C1 segment of cervical spinal cord (tissue), 14 donors: ENCODE results near the gene RAMACL.
"Not testable (repeated sequence)": the region's sequence is repeated elsewhere in the genome, so short reads cannot be mapped to it uniquely, and the experiment has no call there.

Experiments used
- DNase-seq, 14 donors: peaks; one replicate each; lab custom pipeline; 2025; lab: John Stamatoyannopoulos, UW

RAMACL gene

DNA sequence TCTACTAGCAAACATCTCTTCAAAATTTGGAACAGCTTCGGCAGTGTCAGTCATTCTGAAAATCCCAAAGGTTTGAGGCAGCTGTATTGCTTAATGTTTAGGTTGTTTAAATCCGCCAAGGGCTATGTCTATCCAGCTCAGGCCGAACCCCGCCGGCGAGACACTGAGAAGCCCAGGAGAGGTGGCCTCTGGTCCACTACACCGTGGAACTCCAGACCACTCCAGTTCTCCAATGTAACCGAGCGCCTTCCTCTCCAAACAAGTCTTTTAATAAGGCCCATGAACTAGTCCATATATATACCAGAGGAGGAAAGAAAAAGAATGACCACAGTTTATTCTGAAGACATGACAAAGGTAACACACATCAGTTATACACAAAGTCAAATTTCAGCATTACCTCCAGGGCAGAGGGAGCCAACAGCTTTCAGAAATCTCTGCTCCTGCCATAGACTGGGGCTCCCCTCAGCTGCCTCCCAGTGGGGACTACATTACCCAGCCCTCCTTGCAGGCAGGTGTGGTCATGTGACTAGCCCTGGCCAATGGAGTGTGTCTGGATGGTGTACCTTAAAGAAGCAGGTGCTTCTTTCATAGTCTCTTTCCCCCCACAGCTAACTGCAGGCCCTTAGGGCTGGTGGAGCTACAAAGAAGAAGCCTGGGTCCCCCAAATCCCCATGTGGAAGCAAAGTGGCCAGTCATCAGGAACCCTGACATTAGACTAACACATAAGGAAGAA, at the start of gene RAMACL:
TSS of gene RAMACL (minus strand) at position 255 of the 733 bp plus-strand sequence. CDS start at position 54, 201 bp downstream.
- DNase-seq, result peak in 1 of 14 donors; percentile 83

- no peak for DNase-seq
These were observed 48.8 kb upstream of the RAMACL start for GRCh38 chr6:166635013-166635970.

DNA sequence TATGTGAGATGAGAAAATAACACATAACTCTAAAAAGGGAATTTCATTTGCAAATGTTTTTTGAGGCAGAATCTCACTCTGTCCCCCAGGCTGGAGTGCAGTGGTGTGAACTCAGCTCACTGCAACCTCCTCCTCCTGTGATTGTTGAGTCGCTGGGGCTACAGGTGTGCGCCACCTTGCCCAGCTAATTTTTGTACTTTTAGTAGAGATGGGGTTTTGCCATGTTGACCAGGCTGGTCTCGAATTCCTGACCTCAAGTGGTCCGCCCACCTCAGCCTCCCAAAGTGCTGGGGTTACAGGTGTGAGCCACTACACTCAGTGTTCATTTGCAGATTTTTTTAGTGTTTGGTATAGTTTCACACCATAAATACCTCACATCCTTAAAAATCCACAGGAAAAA, 48.1 kb upstream of the RAMACL start:
- not testable (repeated sequence) for DNase-seq

DNA sequence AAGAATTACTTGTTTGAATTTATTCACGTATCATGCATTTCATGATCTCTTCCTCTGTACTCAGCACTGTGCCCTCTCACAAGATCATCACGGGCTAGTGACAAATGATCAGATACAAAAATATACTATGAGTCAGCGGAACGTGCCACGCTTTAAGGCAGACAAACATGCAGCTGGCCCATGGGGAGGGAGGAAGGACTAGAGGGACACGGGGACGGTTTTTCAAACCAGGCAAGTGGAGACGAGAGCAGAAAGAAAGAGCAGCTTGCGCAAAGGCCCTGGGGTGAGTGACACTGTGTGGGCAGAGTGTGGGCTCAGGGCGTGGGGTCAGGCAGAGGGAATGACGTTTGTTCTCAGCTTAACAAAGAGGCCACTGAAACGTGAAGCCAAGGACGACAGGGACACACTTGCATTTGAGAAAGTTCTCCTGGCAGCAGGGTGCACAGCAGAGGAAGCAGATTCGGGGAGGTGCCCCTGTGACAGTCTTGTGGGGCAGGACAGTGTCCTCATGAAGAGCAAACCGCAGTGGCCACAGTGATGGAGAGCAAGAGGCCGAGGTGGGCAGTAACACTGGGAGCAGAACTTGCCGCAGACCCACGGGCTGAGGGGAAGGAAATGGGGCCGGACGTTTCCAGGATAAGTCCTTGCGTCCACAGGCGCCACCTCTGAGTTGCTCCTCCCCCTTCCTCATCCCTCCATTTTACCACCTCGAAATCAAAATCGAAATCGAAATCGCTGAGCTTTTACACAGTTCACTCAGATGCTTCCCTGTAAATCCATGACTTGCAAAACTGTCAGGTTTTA, 47.5 kb upstream of the RAMACL start:
- no peak for DNase-seq

DNA sequence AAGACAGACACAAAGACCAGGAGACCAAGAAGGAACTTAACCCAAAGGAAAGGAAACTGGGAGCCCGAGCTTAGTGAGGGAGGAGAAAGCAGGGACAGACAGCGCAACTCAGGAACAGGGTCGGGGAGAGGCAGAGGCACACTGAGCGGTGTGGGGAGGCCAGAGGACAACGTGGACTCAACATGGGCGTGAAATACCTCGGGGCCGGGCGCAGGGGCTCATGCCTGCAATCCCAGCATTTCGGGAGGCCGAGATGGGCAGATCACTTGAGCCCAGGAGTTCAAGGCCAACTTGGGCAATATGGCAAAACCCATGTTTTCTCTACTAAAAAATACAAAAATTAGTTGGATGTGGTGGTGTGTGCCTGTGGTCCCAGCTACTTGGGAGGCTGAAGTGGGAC, 46.3 kb upstream of the RAMACL start:
- DNase-seq, result no peak

GRCh38 chr6:166630462-166630861, 44.0 kb upstream of the RAMACL start:
- no peak for DNase-seq

GRCh38 chr6:166629628-166630027, 43.1 kb upstream of the RAMACL start:
- DNase-seq, result no peak

- DNase-seq, result peak in 7 of 14 donors; percentile 39 to 85 (median 72)
These were observed 41.7 kb upstream of the RAMACL start for GRCh38 chr6:166627875-166628801.

GRCh38 chr6:166627033-166627874, 40.8 kb upstream of the RAMACL start, which contains the start of gene RPS6KA2:
Gene RPS6KA2, minus strand, starts transcription at chr6:166627251. Its CDS starts 232 bp downstream, at chr6:166627019.
- peak; percentile 96 to 100 (median 100) for DNase-seq

- peak in 3 of 14 donors; percentile 29 to 65 (median 63) for DNase-seq
These were observed 39.9 kb upstream of the RAMACL start for GRCh38 chr6:166626177-166627032.

DNA sequence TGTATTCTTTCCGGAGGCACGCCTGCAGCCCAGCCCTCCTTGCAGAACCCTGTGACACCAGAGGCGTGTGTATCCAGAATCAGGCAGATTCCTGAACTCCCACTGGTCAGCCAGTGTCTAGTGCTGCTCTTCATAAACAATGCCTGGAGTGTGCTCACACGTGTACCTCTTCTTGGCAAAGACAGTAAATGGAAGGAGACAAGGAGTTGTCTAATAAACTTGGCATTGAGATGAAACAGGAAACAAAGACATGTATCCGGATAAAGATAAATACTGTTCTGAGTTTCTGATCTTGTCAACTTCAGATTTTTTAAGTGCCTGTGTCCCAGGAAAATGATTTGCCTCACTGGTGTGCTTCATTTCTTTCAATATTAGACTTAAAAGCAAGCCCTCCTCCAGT, 38.9 kb upstream of the RAMACL start:
- no peak for DNase-seq

GRCh38 chr6:166624275-166624674, 37.8 kb upstream of the RAMACL start:
- no peak for DNase-seq

DNA sequence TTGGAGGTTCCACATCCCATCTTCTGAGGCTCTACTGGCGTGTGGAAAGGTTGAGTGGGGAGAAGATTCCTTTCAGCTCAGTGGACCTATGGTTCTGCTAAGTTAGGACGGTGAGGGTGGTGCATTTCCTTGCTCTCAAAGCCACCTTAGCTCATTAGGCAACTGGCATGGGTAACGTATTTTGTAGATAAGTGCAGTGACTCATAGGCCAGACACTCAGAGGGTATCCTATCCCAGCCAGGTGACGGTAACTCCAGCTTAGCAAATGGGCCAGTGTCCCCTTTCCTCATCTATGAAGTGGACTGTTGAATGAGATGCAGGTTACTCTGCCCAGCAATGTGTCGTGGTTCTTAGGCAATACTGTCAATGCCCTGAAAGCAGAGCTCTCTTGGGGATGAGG, 36.8 kb upstream of the RAMACL start:
- no peak for DNase-seq

- DNase-seq, result peak in 1 of 14 donors; percentile 70
These were observed 34.6 kb upstream of the RAMACL start for GRCh38 chr6:166621114-166621540.

DNA sequence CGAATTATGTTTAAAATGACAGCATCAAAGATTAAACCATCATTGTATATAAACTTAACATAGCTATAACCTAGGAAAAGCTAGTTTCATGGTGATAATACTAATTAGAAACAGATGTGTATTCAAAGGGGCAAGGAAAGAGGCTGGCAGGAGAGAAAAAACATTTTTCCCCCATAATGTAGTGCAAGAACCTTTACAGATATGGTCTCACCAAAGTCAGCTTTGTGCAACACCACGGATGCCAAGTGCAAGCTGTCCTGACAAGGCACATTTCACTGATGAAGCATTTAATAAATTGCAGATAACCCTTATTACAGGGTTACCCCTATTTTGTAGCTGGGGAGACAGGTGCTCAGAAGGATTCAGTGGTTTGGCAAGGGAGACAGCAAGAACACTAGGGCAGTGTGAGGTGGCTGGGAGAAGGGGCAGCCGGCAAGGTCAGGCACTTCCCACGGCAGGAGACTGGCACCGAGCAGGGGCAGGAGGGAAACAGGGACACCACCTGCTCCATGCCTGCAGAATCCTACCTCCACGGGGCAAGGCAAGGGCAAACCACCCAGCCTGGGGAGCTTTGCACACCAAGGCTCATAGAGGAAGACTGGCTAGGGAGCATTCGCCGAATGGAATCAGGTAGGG, 34.1 kb upstream of the RAMACL start:
- DNase-seq, result peak in 1 of 14 donors; percentile 70

DNA sequence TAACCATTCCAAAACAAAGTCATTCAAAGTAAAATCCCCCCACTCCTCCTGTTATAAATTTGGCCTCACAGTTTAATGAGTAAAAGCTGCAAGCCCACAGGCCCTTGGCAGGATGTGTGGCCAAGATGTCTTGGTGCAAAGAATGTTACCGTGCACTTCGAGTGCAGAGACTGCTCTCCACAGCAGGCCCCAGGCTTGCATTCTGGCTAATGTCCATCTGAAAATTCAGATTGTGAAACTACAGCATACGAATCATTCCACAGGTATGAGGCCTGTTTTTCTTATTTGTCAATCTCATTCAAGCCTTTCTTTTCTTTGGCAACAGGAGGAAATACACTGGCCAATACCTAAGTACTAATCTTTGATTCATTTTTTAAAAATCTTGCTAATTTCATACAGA, 33.4 kb upstream of the RAMACL start:
- no peak for DNase-seq

- DNase-seq, result no peak
These were observed 32.6 kb upstream of the RAMACL start for GRCh38 chr6:166618866-166619761.
